IMR-90 (cell line): ENCODE measurements around the gene TAPBP. TPM values are rescaled to one million over a fixed set of nuclear protein-coding genes. Genes with fewer than 3 reads are reported as not detected.

Source experiments
- ATAC-seq: fragments of 200-7000 bp; cut with Tn5 transposase; 2 replicates; pipeline ENCODE4 v1.9.1; 2020; ENCODE audit warnings: low read depth, mild to moderate bottlenecking, moderate library complexity
- BruUV-seq: library from RNA; stranded (reverse); fragments of 400-500 nt; replicated peaks from 2 replicates; lab custom pipeline; 2021; lab: Mats Ljungman, UMichigan
- CTCF ChIA-PET: fragments of 300-600 bp; formaldehyde crosslinking; extraction: SDS; loops from one replicate; lab custom pipeline; 2021; ENCODE audit warnings: antibody characterized with exemption; lab: Yijun Ruan, JAX
- POLR2A ChIA-PET: fragments of 300-600 bp; sonication (Branson Sonifier 250); formaldehyde crosslinking; loops from one replicate; lab custom pipeline; 2022; ENCODE audit warnings: antibody characterized with exemption; ENCODE audit not compliant: unreplicated experiment; lab: Charles Lee
- DNase-seq: peaks from one replicate; pipeline ENCODE4 v3.0.0; 2013
- H2AFZ ChIP-seq: replicated peaks from 2 replicates; pipeline ENCODE3; 2013; ENCODE audit warnings: low read length, mild to moderate bottlenecking; ENCODE audit not compliant: poor library complexity
- H2AK5ac ChIP-seq: 2 replicates; pipeline ENCODE4 v1.6.1; 2013; ENCODE audit warnings: low read depth, low read length, inconsistent platforms
- H2AK9ac ChIP-seq: replicated peaks from 2 replicates; pipeline ENCODE3; 2013; ENCODE audit warnings: mild to moderate bottlenecking, low read depth, low read length, moderate library complexity; ENCODE audit not compliant: poor library complexity
- H2BK120ac ChIP-seq: 2 replicates; pipeline ENCODE4 v1.6.1; 2013; ENCODE audit warnings: low read depth, low read length, inconsistent platforms
- H2BK15ac ChIP-seq: 3 replicates; pipeline ENCODE4 v1.6.1; 2013; ENCODE audit warnings: low read depth, low read length, inconsistent platforms
- H2BK20ac ChIP-seq: 2 replicates; pipeline ENCODE4 v1.6.1; 2013; ENCODE audit warnings: low read depth, mild to moderate bottlenecking, inconsistent platforms, low read length, moderate library complexity
- H2BK5ac ChIP-seq: 2 replicates; pipeline ENCODE4 v1.6.1; 2013; ENCODE audit warnings: mild to moderate bottlenecking, low read depth, low read length, inconsistent platforms; ENCODE audit not compliant: poor library complexity, severe bottlenecking
- H3K14ac ChIP-seq: replicated peaks from 2 replicates; pipeline ENCODE4 v1.6.1; 2013; ENCODE audit warnings: low read depth, low read length, inconsistent platforms
- H3K18ac ChIP-seq: 2 replicates; pipeline ENCODE4 v1.6.1; 2013; ENCODE audit warnings: low read depth, low read length, control low read depth
- H3K23ac ChIP-seq: 2 replicates; pipeline ENCODE4 v1.6.1; 2013; ENCODE audit warnings: low read depth, low read length, inconsistent platforms
- H3K27ac ChIP-seq: 2 replicates; pipeline ENCODE4 v1.5.1; 2013; ENCODE audit warnings: mild to moderate bottlenecking, control low read depth, low read length; ENCODE audit not compliant: insufficient read depth
- H3K27me3 ChIP-seq: 2 replicates; pipeline ENCODE4 v1.6.1; 2013; ENCODE audit warnings: low read length; ENCODE audit not compliant: control insufficient read depth, insufficient read depth
- H3K36me3 ChIP-seq: 2 replicates; pipeline ENCODE4 v1.6.1; 2013; ENCODE audit warnings: low read length, mixed read lengths; ENCODE audit not compliant: control insufficient read depth, insufficient read depth
- H3K4ac ChIP-seq: 2 replicates; pipeline ENCODE4 v1.6.1; 2013; ENCODE audit warnings: low read depth, low read length, inconsistent platforms
- H3K4me1 ChIP-seq: 2 replicates; pipeline ENCODE4 v1.6.1; 2013; ENCODE audit warnings: low read length, mixed read lengths; ENCODE audit not compliant: control insufficient read depth, insufficient read depth
- H3K4me2 ChIP-seq: 2 replicates; pipeline ENCODE4 v1.6.1; 2013; ENCODE audit warnings: low read depth, mild to moderate bottlenecking, control low read depth, low read length, moderate library complexity
- H3K4me3 ChIP-seq: 2 replicates; pipeline ENCODE4 v1.5.1; 2013; ENCODE audit warnings: low read depth, mild to moderate bottlenecking, control low read depth, low read length, moderate library complexity; ENCODE audit not compliant: insufficient read depth
- H3K56ac ChIP-seq: 2 replicates; pipeline ENCODE4 v1.6.1; 2013; ENCODE audit warnings: low read length, inconsistent platforms; ENCODE audit not compliant: insufficient read depth; ENCODE audit errors: extremely low read depth
- H3K79me1 ChIP-seq, 2 experiments: 2 replicates each; pipeline ENCODE4 v1.6.1; 2013; ENCODE audit warnings: low read length in 2 of 2, inconsistent platforms in 1 of 2, low read depth in 1 of 2
- H3K9ac ChIP-seq: 2 replicates; pipeline ENCODE4 v1.6.1; 2013; ENCODE audit warnings: low read depth, low read length, control low read depth
- H3K9me1 ChIP-seq: 2 replicates; pipeline ENCODE4 v1.6.1; 2013; ENCODE audit warnings: low read length, inconsistent platforms; ENCODE audit not compliant: insufficient read depth
- H3K9me3 ChIP-seq: 2 replicates; pipeline ENCODE4 v1.6.1; 2013; ENCODE audit warnings: low read length; ENCODE audit not compliant: control insufficient read depth, insufficient read depth
- H4K20me1 ChIP-seq: 2 replicates; pipeline ENCODE4 v1.6.1; 2013; ENCODE audit warnings: low read length, inconsistent platforms; ENCODE audit not compliant: insufficient read depth
- H4K5ac ChIP-seq: 2 replicates; pipeline ENCODE4 v1.6.1; 2013; ENCODE audit warnings: mild to moderate bottlenecking, low read depth, low read length, control low read depth
- H4K8ac ChIP-seq, 2 experiments: 2 replicates each; pipeline ENCODE4 v1.6.1; 2013; ENCODE audit warnings: low read depth in 2 of 2, low read length in 2 of 2, control low read depth in 1 of 2, inconsistent platforms in 1 of 2
- H4K91ac ChIP-seq: 2 replicates; pipeline ENCODE4 v1.6.1; 2013; ENCODE audit warnings: low read depth, low read length, inconsistent platforms; ENCODE audit not compliant: insufficient read depth
- BHLHE40 ChIP-seq: fragments of 150-350 bp; IDR thresholded peaks from 2 replicates; pipeline ENCODE4 v1.6.1; 2016; ENCODE audit warnings: mild to moderate bottlenecking, low read depth, low read length
- CEBPB ChIP-seq: IDR thresholded peaks from 2 replicates; pipeline ENCODE4 v1.6.1; 2012; ENCODE audit warnings: low read depth, low read length, improper control_type of control experiment
- CHD1 ChIP-seq: IDR thresholded peaks from 2 replicates; pipeline ENCODE4 v1.6.1; 2012; ENCODE audit warnings: low read depth, low read length, improper control_type of control experiment
- CTCF ChIP-seq: conservative IDR thresholded peaks from 2 replicates; pipeline ENCODE4 v1.5.1; 2012; ENCODE audit warnings: mild to moderate bottlenecking, low read depth, low read length, improper control_type of control experiment
- ELK1 ChIP-seq: fragments of 150-350 bp; IDR thresholded peaks from 2 replicates; pipeline ENCODE4 v1.6.1; 2016; ENCODE audit warnings: low read depth, mild to moderate bottlenecking, low read length, moderate library complexity, borderline replicate concordance
- FOS ChIP-seq: fragments of 150-350 bp; IDR thresholded peaks from 2 replicates; pipeline ENCODE4 v1.6.1; 2016; ENCODE audit warnings: low read depth, low read length
- MAFK ChIP-seq: IDR thresholded peaks from 2 replicates; pipeline ENCODE4 v1.6.1; 2012; ENCODE audit warnings: low read depth, low read length, improper control_type of control experiment
- MAZ ChIP-seq: IDR thresholded peaks from 2 replicates; pipeline ENCODE4 v1.6.1; 2012; ENCODE audit warnings: low read depth, mild to moderate bottlenecking, low read length, improper control_type of control experiment, moderate library complexity, borderline replicate concordance
- MXI1 ChIP-seq: IDR thresholded peaks from 2 replicates; pipeline ENCODE4 v1.6.1; 2012; ENCODE audit warnings: low read depth, mild to moderate bottlenecking, low read length, moderate library complexity, borderline replicate concordance
- POLR2A ChIP-seq: IDR thresholded peaks from 2 replicates; pipeline ENCODE4 v1.6.1; 2012; ENCODE audit warnings: mild to moderate bottlenecking, low read depth, low read length
- RAD21 ChIP-seq: IDR thresholded peaks from 2 replicates; pipeline ENCODE4 v1.6.1; 2012; ENCODE audit warnings: low read length, improper control_type of control experiment
- RCOR1 ChIP-seq: IDR thresholded peaks from 2 replicates; pipeline ENCODE4 v1.6.1; 2012; ENCODE audit warnings: mild to moderate bottlenecking, low read length, improper control_type of control experiment; ENCODE audit not compliant: insufficient replicate concordance
- RFX5 ChIP-seq: IDR thresholded peaks from 2 replicates; pipeline ENCODE4 v1.8.0; 2012; ENCODE audit warnings: low read depth, mild to moderate bottlenecking, low read length, moderate library complexity
- SMC3 ChIP-seq: fragments of 150-350 bp; IDR thresholded peaks from 2 replicates; pipeline ENCODE4 v1.6.1; 2016; ENCODE audit warnings: low read depth, mild to moderate bottlenecking, antibody characterized with exemption, low read length, moderate library complexity
- USF2 ChIP-seq: fragments of 150-350 bp; IDR thresholded peaks from 2 replicates; pipeline ENCODE4 v1.6.1; 2017; ENCODE audit warnings: mild to moderate bottlenecking, antibody characterized with exemption, low read length, low read depth
- WGBS, 2 experiments: methylation state at CpG; one replicate each; pipeline versions ENCODE4 v1.1.5 to v1.1.7; 2013; ENCODE audit warnings: missing lambda C conversion rate in 2 of 2; ENCODE audit not compliant: insufficient read length in 1 of 2; ENCODE audit errors: extremely low coverage in 2 of 2; 5-methylcytosine and 5-hydroxymethylcytosine counted together
- dilution Hi-C: fragments of 300-500 bp; cut with HindIII; formaldehyde crosslinking; loops from one replicate; pipeline ENCODE4 v1.14.3; 2018; ENCODE audit warnings: low sequenced_read_pairs; ENCODE audit not compliant: unreplicated experiment
- in situ Hi-C: fragments of 300-500 bp; cut with MboI; formaldehyde crosslinking; loops from 3 replicates; pipeline ENCODE4 v1.14.3; 2019; ENCODE audit warnings: low sequenced_read_pairs, inconsistent platforms, mixed read lengths
- intact Hi-C: fragments of 100-400 bp; cut with micrococcal nuclease; formaldehyde crosslinking; loops from 2 replicates; pipeline ENCODE4 v1.10.0; 2022
- polyA plus RNA-seq, 3 experiments: library from polyadenylated mRNA; depleted of rRNA; stranded (reverse); fragments of >200 nt; gene quantifications; 2 replicates each; pipeline ENCODE4 v1.2.3, GENCODE V29; 2012; ENCODE audit warnings: low replicate concordance in 1 of 3
- total RNA-seq: library from RNA; depleted of rRNA; stranded (reverse); fragments of >200 nt; gene quantifications from 2 replicates; pipeline ENCODE4 v1.2.3, GENCODE V29; 2012

The TAPBP gene
- total and polyA plus RNA-seq, 2 of the 4 experiments (the other 2 are of a cell fraction): 13.1 to 63.3 TPM

DNA sequence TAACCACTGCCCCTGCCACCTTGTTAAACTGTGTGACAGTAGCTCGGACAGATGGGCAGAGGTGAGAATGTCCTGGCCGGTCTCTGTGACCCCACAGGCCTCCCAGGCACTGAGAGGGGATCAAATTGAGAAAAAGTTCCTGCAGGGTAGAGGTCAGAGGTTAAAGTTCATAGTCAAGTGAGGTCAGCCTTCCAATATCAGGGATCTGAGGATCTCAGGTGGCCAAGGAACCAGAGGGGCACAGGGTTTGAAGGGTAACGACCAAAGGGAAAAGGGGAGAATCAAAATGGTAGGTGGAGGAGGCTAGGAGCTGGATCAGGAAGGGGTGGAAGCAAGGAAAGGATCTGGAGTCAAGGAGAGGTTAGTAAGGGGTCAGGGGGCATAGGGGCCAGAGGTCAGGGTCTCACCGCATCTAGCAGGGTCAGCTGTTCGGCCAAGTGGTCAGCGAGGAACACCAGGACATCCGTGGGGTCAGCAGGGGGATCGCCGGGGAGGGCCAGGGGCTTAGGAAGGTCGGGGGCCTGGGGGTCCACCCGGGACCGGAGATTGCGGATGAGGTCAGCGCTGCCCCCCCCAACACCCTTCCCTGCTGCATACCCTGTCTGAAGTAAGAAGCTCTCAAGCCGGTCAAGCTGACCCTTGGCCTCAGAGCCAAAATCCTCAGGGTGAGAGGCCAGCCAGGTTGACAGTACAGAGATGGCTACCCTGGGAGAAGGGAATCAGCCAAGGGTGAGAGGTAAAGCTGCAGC lies 18.1 kb downstream of the TAPBP start:
- H3K4ac ChIP-seq: no peak overlapping the region
- H4K8ac ChIP-seq: no peak overlapping the region
- H2AK9ac ChIP-seq: no peak overlapping the region
- no peak overlapping the region for H2BK15ac ChIP-seq
- H4K20me1 ChIP-seq: peaks cover 9% of the 10 kb centered on the region
- H3K36me3 ChIP-seq: peaks cover 30% of the 10 kb centered on the region
- no TSS peak for BruUV-seq
- H3K79me1 ChIP-seq: peaks cover 13 to 37% of the 10 kb centered on the region in 2 experiments; a peak in 3 of 4 replicates
- no peak overlapping the region for H4K5ac ChIP-seq
- no peak overlapping the region for H3K14ac ChIP-seq
- H3K9ac ChIP-seq: no peak overlapping the region
- no peak overlapping the region for H3K23ac ChIP-seq
- WGBS, 2 experiments: 63% methylated on average over 2 of the region's 15 CpGs; no CpG with 5 or more reads in 1 of the 2 experiments
- ATAC-seq (no peak), DNase-seq (no peak)
- H3K18ac ChIP-seq: no peak overlapping the region
- no peaks in the 10 kb centered on the region for H3K9me1 ChIP-seq
- dilution Hi-C loops: no loop called here
- CTCF ChIA-PET: interaction anchor here (2.0 kb wide), 1 partner anchor 18 kb away, joined by 5 read pairs; the partner anchor contains the start of gene B3GALT4
- no peak overlapping the region for H2BK20ac ChIP-seq
- H3K4me1 ChIP-seq: no peaks in the 10 kb centered on the region
- intact Hi-C loops: loop anchor here (5.0 kb wide), 1 partner anchor 122 kb away; the partner anchor contains the start of gene CUTA
- no peak overlapping the region for H2AK5ac ChIP-seq
- H3K56ac ChIP-seq: no peak overlapping the region
- in situ Hi-C loops: no loop called here
- H3K9me3 ChIP-seq: no peaks in the 10 kb centered on the region
- H3K27ac ChIP-seq: no peak overlapping the region
- no peaks in the 10 kb centered on the region for H3K27me3 ChIP-seq
- H2AFZ ChIP-seq: no peak overlapping the region
- no peak overlapping the region for H2BK5ac ChIP-seq
- no peak overlapping the region for H4K91ac ChIP-seq
- H3K4me3 ChIP-seq: no peak overlapping the region
- POLR2A ChIA-PET: no interaction called here
- no peak overlapping the region for H2BK120ac ChIP-seq
- H3K4me2 ChIP-seq: no peak overlapping the region
- TF ChIP-seq MAZ (no peak), FOS (no peak), CEBPB (no peak), RCOR1 (no peak), CTCF (no peak), POLR2A (no peak), RFX5 (no peak), SMC3 (no peak), BHLHE40 (no peak), MXI1 (no peak), ELK1 (no peak), RAD21 (no peak), CHD1 (no peak), MAFK (no peak), USF2 (no peak)
